ENCODE data around the gene TUBB3.

- TF ChIP-seq EZH2 (IDR thresholded peaks at IDR 0.05) = no peak
- TF ChIP-seq POLR2AphosphoS5 (IDR thresholded peaks at IDR 0.05; ENCODE audit: borderline replicate concordance, low read depth, low read length) = no peak
These were observed 7.6 kb upstream of the TUBB3 start for GRCh38 chr16:89915303-89916232.

Measured in SK-N-MC (cell line).